ENCODE measurements around the gene LDAH. TPM values are rescaled to one million over a fixed set of nuclear protein-coding genes. Genes with fewer than 3 reads are reported as not detected.

The LDAH gene
- total RNA-seq, 1 experiment from 2014 or later = not detected

- DNase-seq (no peak), ATAC-seq (no peak)
- Histone ChIP-seq H3F3A (ENCODE audit: low read length, unreplicated experiment) (no peaks in the 10 kb centered on the region), H3K36me3 (ENCODE audit: low read depth, low read length) (no peaks in the 10 kb centered on the region), H3K27ac (ENCODE audit: low read length) (no peak overlapping the region), H3K9me2 (replicated peaks; ENCODE audit: low read length) (no peaks in the 10 kb centered on the region), H2AFZ (ENCODE audit: low read length) (no peak overlapping the region), H3K4me2 (ENCODE audit: low read length) (no peak overlapping the region), H3K9me3 (ENCODE audit: low read length) (no peaks in the 10 kb centered on the region), H3K4me1 (ENCODE audit: insufficient read depth, low read length) (peaks cover 10% of the 10 kb centered on the region), H4K20me1 (ENCODE audit: low read length) (no peaks in the 10 kb centered on the region), H3K27me3 (ENCODE audit: low read length) (peaks cover 40% of the 10 kb centered on the region), H3K9ac (ENCODE audit: low read length) (no peak overlapping the region), H3K4me3 (ENCODE audit: low read length) (no peak overlapping the region), H3K79me2 (ENCODE audit: low read length) (no peaks in the 10 kb centered on the region)
- intact Hi-C loops (cut with micrococcal nuclease) = no loop called here
- TF ChIP-seq CTCF (conservative IDR thresholded peaks at IDR 0.05; ENCODE audit: low read depth, low read length) (no peak), EZH2 (IDR thresholded peaks at IDR 0.05; ENCODE audit: low read length, unreplicated experiment) (no peak), EZH2phosphoT487 (IDR thresholded peaks at IDR 0.05; ENCODE audit: borderline replicate concordance, low read length) (no peak)
- POLR2A ChIA-PET (ENCODE audit: unreplicated experiment) = interaction anchor here (0.6 kb wide), 2 partner anchors 216 to 438 kb away, joined by 4 to 7 read pairs; partner anchors contain the start of gene SDC1
- CTCF ChIA-PET = no interaction called here
- BruUV-seq (replicated peaks) = no TSS peak
Measured at GRCh38 chr2:20663196-20664070, 159.5 kb downstream of the LDAH start.

- Histone ChIP-seq H3K27me3 (ENCODE audit: low read length) (peaks cover 30% of the 10 kb centered on the region), H4K20me1 (ENCODE audit: low read length) (no peaks in the 10 kb centered on the region), H3K9ac (ENCODE audit: low read length) (no peak overlapping the region), H3K9me2 (replicated peaks; ENCODE audit: low read length) (no peaks in the 10 kb centered on the region), H3K4me1 (ENCODE audit: insufficient read depth, low read length) (peaks cover 10% of the 10 kb centered on the region), H3K9me3 (ENCODE audit: low read length) (no peaks in the 10 kb centered on the region), H3K36me3 (ENCODE audit: low read depth, low read length) (no peaks in the 10 kb centered on the region), H2AFZ (ENCODE audit: low read length) (no peak overlapping the region), H3K79me2 (ENCODE audit: low read length) (no peaks in the 10 kb centered on the region), H3K27ac (ENCODE audit: low read length) (no peak overlapping the region), H3K4me2 (ENCODE audit: low read length) (no peak overlapping the region), H3F3A (ENCODE audit: low read length, unreplicated experiment) (no peaks in the 10 kb centered on the region), H3K4me3 (ENCODE audit: low read length) (no peak overlapping the region)
- TF ChIP-seq CTCF (conservative IDR thresholded peaks at IDR 0.05; ENCODE audit: low read depth, low read length) = no peak
- no peak for TF ChIP-seq EZH2phosphoT487 (IDR thresholded peaks at IDR 0.05; ENCODE audit: borderline replicate concordance, low read length)
- TF ChIP-seq EZH2 (IDR thresholded peaks at IDR 0.05; ENCODE audit: low read length, unreplicated experiment) = no peak
- no peak for DNase-seq
- no peak for ATAC-seq
- BruUV-seq (replicated peaks) = no TSS peak
- ChIA-PET POLR2A (ENCODE audit: unreplicated experiment) (no interaction called here), CTCF (interaction anchor here (1.4 to 2.0 kb wide), 3 partner anchors 13 to 301 kb away, joined by 8 to 28 read pairs (median 20); no protein-coding TSS in a partner anchor)
- intact Hi-C loops (cut with micrococcal nuclease) = no loop called here
Measured at GRCh38 chr2:20662308-20662937, 160.5 kb downstream of the LDAH start.
